Islet of Langerhans (tissue), 1 donor: ENCODE data around the gene BMPR1A.

ENCODE experiments used
- FAIRE-seq: peaks from one replicate; lab custom pipeline; 2011; peaks lifted over from hg19 to GRCh38; lab: Jason Lieb, UNC

Gene BMPR1A

DNA sequence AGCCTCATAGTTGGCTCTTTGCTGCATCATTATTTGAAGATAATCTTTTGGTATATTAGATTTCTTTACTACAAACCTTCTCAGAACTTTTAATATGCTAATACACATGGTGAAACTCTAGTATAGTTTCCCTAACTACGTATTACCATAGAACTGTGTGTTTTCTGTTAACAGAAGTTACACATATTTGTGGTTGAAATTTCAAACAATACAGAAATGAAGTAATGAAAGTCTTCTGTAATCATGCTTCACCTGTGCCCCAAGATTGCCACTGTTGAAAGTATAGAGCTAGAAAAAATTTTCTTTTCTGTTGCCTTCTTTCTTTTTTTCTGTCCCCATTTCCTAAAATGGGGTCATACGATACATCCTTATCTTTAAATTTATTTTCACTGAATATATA lies 9.1 kb downstream of the BMPR1A start:
- no peak for FAIRE-seq

DNA sequence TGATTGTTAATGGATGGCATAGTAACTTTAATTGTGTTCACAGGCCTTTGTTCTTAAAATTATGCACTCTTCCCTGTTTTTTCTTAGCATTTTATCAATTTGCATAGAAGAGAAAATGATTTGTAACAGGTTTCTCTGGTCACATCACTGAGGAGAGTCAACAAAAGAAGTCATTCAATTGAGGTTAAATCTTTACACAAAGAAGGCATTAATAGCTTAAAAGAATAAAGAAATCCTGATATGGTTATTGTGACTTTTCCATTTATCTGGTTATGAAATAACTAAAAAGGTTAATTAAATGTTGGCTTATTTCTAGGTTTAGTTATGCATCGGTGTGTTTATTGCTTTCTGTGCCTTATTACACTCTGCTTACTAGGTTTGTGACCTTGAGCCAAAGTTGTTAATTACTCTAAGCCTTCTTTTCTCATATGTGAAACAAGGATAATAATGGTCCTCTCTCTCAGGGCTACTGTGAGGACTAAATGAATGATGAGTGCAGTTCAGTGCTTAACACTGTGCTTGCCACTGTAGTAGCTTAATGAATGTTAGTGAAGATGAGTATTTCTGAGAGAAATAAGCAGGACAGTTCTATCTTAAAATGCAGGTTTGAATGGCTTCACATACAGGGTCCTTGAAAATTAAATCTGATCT lies 12.1 kb downstream of the BMPR1A start:
- no peak for FAIRE-seq

DNA sequence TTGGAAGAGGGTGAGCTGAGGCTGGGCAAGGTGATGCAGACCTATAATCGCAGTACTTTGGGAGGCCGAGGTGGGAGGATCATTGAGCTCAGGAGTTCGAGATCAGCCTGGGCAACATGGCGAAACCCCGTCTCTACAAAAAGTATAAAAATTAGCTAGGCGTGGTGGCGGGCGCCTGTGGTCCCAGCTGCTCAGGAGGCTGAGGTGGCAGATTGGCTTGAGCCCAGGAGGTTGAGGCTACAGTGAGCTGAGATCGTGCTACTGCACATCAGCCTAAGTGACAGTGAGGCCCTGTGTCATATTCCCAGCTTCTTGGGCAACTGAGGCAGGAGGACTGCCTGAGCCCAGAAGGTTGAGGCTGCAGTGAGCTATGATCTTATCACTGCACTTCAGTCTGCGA lies 13.6 kb downstream of the BMPR1A start:
- FAIRE-seq, result no peak

DNA sequence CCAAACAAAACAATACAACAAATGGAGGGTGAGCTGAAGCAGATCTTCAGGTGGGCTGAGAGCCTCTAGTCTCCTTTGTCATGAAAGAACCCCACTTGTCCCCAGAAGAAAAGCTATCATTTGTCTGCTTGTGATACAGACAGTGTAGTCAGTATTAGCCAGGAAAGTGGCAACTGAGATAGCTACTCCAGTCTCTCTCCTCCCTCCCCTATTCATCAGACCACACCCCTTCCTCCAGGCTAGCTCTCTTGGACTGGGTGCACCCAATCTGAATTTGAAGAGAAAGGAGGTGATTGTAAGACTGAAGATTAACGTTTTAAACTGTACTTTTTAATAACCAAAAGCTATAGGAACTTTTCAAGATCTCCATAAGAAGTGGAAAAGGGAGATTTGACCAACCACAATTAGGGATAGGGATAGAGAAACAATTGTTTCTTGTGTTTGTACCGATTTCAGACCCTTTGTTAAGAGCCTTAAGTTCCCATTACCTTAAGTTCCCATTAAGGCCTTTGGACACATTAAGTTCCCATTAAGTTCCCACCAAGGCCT lies 14.1 kb downstream of the BMPR1A start:
- no peak for FAIRE-seq

DNA sequence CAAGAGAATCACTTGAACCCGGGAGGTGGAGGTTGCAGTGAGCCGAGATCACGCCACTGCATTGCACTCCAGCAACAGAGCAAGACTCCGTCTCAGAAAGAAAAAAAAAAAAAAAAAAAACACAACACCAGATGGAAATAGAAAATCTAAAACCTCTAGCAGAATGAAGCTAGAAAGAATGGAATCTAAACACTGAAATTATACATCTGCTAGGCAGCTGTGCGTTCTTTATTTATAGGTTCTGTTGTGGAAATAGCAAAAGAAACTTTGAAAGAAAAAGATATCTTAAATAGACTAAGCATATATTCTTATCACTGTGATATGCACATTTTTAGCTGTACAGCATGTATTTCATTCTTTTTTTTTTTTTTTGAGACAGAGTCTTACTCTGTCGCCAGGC lies 17.1 kb downstream of the BMPR1A start:
- no peak for FAIRE-seq

DNA sequence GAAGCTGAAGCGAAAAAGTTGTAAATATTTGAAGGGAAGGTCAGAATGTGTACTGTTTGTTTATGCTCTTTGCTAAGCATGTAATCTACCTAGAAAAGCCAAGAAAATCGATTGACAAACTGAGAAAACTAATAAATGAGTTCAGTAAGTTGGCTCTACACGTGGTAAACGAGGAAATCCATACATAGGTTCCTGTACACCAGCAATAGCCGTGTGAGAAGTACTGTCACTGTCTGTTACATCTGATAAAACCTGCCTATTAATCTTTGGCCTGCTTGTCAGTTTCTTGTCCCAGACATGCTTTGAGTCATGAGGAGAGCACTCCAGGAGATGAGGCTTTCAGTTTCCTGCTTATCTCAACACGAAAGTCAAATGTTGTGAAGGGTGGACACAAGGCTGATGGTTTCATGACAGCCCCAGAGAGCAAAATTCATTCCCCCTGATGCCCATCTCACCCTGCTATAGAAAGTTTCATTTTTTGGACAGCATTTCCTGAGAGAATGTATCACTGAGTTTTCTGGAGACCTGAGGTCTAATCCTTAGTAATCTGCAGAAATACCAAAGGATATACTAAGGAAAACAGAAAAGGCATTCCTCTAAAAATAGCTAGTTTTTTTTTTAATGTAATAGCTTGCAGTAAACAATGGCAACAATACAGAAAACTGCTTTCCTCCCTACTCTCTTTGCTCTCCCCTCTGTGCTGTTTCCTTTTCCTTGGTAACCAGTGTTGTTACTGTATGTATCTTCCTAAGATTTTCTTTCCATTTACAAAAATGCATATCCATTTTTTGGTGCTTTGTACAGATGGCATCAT lies 18.8 kb downstream of the BMPR1A start:
- no peak for FAIRE-seq

DNA sequence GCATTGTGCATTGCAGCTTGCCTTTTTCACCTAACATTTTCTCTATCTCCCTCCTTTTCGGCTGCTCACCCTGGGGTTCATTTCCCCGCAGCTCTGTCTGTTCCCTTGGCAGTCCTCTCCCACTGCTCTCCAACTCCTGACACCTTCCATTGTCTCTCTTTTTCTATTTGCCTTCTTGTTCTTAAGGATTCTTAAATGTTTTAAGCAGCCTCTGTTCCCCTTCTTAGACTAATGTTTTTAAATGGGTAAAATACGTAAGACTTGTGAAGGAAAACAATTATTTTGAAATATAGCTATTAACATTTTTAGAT lies 19.4 kb downstream of the BMPR1A start:
- no peak for FAIRE-seq

DNA sequence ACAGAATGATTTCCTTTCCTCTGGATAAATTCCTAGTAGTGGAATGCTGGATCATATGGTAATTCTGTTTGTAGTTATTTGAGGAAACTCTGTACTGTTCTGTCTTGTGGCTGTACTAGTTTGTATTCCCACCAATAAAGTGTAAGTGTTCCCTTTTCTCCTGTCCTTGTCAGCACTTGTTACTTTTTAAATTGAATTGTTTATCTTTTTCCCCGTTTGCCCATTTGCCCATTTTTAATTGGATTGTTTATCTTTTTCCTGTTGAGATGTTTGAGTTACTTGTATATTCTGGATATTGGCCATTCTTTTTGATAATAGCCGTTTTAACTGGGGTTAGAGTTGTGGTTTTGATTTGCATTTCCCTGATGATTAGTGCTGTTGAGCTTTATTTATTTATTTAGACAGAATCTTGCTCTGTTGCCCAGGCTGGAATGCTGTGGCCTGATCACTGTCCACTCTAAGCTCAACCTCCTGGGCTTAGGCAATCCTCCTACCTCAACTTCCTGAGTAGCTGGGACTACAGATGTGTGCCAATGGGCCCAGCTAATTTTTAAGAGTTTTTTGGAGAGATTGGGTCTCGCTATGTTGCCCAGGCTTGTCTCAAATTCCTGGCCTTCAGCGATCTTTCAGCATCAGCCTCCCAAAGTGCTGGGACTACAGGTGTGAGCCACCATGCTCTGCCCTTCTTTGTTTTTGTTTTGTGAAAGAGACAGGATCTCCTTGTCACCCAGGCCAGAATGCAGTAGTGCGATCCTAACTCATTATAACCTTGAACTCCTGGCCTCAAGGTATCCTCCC lies 23.0 kb downstream of the BMPR1A start:
- no peak for FAIRE-seq

DNA sequence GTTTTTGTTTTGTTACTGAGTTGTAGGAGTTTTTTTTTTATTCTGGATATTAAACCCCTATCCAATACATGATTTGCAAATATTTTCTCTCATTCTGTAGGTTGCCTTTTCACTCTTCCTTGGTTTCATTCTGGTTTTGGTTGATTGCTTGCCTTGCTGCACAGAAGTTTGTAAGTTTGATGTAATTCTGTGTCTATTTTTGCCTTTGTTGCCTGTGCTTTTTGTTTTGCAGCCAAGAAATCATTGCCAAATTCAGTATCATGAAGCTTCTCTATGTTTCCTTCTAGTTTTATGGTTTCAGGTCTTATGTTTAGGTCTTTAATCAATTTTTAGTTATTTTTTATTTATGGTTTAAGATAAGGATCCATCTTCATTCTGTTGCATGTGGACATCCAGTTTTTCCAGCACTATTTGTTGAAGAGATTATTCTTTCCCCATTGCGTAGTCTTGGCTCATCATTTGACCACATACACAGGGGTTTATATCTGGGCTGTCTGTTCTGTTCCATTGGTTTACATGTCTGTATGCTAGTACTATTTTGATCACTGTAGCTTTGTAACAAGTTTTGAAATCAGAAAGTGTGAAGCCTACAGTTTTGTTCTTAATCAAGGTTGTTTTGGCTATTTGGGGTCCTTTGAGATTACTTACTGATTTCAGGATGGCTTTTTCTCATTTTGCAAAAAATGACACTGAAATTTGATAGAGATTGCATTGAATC lies 26.4 kb downstream of the BMPR1A start:
- FAIRE-seq, result no peak

DNA sequence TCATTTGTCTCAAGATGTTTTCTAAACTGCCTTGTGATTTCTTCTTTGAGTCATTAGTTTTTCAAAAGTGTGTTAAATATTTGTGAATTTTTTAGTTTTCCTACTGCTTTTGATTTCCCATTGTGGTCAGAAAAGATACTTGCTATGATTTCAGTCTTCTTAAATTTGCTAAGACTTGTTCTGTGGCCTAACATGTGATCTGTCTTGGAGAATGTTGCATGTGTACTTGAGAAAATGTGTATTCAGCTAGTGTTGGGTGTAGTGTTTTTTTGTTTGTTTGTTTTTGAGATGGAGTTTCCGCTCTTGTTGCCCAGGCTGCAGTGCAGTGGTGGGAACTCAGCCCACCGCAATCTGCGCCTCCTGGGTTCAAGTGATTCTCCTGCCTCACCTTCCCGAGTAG lies 28.6 kb downstream of the BMPR1A start:
- FAIRE-seq, result no peak

DNA sequence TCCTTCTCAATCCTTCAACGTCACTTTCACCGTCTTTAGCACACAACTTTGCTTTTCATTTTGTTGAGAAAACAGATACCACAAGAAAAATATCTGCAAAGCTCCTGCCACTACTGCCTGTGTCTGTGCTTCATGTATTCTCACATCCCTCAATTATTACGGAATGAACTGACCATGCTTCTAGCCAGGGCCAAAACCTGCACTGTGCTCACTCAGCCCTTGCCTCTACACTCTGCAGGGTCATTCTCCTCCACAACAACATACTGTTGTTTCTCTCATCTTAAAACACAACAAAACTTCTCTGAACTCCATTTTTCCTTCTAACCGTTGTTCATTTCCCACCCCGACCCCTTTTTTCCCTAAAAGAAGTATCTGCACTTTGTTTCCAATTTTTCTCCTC lies 29.5 kb downstream of the BMPR1A start:
- FAIRE-seq, result no peak

DNA sequence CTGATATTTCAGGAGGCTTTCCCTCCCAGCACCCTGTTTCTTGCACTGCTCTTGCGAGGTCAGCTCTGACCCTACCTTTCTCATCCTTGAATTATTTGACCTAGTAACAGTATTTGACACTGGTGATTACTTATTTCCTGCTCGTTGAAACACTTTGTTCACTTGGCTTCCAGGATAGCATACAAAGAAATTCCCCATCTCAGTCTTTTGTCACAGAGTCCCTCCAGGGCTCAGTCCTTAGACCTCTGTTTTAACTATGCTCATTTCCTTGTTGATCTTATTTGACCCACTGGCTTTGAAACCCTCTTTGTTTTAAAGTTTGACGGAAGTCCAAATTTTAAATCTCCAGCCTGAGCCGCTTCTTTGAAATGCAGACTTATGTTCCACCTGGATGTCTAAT lies 29.9 kb downstream of the BMPR1A start:
- peak; percentile 58 for FAIRE-seq

DNA sequence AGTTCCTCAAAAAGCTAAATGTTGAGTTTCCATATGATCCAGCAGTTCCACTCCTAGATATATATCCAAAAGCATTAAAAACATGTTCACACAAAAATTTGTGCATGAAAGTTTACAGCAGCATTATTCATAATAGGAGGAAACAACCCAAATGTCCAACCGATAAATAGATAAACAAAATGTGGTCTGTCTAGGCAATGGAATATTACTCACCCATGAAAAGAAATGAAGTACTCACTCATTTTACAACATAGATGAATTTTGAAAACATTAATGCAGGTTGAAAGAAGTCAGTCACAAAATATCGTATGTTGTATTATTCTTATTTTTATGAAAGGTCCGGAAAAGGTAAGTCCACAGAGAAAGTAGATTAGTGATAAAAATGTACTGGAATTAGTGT lies 34.0 kb downstream of the BMPR1A start:
- no peak for FAIRE-seq

DNA sequence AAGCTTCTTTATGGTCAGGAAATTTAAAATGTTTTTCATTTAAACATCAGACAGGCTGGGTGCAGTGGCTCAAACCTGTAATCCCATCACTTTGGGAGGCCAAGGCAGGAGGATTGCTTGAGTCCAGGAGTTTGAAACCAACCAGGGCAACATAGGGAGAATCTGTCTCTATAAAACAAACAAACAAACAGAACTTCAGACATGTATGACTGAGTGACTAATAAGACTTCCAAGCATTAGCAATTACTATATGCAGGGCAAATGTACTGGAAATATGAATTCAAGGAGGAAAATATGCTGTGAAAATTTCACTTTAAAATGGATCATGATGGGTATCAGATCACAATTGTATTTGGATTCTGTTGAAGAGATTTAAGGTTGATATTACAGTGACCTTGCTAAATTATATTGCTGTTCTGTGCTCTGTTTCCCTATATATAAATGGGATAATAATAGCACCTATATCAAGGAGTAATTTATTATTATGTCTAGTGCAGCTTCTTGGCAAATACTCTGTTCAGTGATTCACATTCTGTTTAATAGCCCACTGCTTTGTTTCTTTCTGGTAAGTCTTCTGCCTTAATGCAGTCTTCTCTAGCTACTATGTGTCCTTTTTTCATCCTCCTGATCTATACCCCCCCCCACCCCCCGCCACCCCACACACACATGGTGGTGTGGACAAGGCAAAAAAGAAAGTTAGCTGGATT lies 36.2 kb downstream of the BMPR1A start:
- no peak for FAIRE-seq

DNA sequence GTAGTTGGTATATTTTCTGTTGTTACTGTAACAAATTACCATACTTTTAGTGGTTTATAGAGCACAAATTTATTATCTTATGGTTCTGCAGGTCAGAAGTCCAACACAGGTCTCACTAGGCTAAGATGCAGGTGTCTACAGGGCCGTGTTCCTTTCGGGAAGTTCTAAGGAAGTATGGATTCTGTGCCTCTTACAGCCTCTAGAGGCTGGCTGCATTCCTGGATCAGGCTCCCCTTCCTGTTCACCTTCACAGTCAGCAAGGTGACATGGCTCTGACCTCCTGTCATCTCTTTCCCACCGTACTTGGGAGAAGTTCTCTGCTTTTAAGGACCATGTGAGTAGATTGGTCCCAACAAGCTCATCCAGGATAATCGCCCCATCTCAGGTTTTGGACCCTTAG lies 37.3 kb downstream of the BMPR1A start:
- no peak for FAIRE-seq

DNA sequence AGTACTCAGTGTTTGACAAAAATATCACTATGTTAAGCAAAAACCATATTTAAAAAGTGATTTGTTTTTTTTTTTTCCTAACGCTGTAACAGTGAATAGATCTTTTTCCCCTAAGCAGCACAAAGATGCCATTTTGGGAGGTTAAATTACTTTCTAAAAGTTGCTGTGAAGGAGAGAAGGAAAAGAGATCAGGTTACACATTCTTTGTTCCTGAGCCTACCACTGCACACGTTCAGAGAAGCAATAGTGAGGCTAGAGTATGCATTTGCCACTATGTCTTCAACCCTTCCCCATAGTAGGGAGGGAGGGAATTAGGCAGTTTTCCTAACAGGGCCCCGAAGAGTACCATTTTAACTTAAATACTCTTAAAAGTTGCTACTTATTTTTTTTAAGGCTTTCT lies 38.9 kb downstream of the BMPR1A start:
- FAIRE-seq, result no peak

DNA sequence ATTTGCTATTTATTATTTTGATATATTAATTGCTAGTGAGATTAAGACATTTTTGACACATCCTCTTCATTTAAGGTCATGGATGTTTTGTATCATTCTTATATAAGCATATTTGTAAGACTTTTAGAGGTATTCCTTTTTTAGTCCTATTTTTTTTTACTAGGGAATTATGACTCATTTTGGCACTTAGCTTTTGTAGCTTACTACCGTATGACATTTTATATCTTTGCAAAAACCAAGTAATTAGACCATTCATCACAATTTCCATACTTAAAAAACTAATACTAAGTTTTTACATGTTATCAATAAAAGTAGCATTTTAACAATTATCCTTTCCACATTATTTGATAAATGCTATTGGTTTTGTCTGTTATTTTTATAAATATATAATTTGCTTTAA lies 41.6 kb downstream of the BMPR1A start:
- FAIRE-seq, result peak; percentile 60

DNA sequence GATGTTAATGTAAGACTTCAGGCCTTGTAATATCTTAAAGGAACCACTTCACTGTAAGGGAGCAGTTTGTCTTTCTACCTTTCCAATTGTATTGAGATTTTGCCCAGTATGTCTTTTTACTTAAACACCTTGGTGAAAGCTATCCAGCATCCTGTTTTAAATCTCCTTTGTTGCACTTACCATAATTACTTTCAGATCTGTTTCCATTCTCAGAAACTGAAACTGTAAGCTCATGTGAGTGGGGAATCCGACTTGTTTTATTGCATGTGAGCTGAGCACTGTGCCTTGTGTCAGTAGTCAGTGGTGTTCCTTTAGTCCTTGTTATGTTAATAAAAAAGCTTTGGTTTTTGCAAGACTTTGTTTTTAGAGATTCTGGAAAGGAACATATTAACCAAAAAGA lies 42.2 kb downstream of the BMPR1A start:
- peak; percentile 13 for FAIRE-seq

DNA sequence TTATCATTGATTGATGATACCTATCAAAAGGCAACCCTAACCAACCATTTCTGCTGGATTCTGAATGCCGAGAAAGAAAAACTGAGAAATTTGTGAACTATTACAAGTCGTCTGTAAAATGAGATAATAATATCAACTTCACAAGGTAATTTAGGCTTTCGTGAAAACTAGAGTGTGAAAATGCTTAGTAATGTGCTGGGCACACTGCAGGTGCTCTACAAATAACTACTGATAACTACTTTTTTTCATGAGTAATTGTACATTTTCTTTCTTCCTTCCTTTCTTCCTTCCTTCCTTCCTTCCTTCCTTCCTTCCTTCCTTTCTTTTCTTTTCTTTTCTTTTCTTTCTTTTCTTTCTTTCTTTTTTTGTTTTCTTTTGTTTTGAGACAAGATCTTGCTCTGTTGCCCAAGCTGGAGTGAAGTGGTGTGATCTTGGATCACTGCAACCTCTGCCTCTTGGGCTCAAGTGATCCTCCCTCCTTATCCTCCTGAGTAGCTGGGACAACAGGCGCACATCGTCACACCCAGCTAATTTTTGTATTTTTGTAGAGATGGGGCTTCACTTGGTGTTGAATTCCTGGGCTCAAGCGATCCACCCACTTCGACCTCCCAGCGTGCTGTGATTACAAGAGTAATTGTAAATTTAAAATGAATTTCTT lies 42.9 kb downstream of the BMPR1A start:
- FAIRE-seq, result no peak

DNA sequence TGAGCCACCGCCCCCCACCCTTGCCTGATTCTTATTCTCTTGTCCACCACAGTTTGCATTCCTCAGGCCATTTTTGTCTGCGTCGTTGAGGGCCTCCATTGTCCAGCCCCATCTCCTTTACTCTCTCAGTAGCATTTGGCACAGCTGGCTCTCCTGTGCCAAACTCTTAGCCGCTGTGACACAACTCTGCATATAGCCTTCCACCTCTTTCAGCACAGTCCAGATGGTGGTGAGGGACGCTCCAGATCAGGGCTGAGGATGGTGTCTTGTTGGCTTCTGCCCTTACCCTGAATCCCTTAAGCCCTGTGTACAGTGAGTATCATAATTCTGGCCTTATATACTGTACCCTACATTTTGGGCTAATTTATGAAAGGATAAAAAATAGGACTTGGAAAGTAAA lies 45.6 kb downstream of the BMPR1A start:
- FAIRE-seq, result no peak

DNA sequence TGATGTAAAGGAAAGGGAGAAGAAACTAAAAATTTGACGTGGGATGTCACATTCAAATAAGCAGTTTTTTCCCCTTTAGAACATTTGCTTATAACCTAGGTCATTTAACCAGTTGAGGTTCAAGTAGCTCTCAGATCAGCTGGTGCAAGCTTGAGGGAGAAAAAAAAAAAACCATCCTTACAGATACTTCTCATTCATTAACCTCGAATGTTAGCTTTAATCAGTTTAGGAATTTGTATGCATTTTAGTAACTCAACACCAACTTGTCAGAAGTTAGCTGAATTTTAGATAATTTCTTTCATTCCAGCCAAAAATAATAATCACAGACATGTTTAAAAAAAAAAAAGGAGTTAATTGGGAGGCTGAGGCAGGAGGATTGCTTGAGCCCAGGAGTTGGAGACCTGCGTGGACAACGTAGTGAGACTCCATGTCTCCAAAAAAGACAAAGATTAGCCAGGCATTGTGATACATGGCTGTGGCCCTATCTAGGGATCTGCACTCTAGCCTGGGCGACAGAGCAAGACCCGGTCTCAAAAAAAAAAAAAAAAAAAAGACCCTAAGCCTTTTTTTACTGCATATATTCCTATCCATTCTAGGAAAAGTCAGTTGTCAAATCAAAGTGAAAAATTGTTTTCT lies 46.2 kb downstream of the BMPR1A start:
- no peak for FAIRE-seq
